IMR-90 (cell line): Measurements from ENCODE around the gene KYAT1. TPM values are rescaled to one million over a fixed set of nuclear protein-coding genes. Genes with fewer than 3 reads are reported as not detected.

Experiments used
- ATAC-seq: fragments of 200-7000 bp; cut with Tn5 transposase; 2 replicates; pipeline ENCODE4 v1.9.1; 2020; ENCODE audit warnings: low read depth, mild to moderate bottlenecking, moderate library complexity
- BruUV-seq: library from RNA; stranded (reverse); fragments of 400-500 nt; replicated peaks from 2 replicates; lab custom pipeline; 2021; lab: Mats Ljungman, UMichigan
- CTCF ChIA-PET: fragments of 300-600 bp; formaldehyde crosslinking; extraction: SDS; loops from one replicate; lab custom pipeline; 2021; ENCODE audit warnings: antibody characterized with exemption; lab: Yijun Ruan, JAX
- POLR2A ChIA-PET: fragments of 300-600 bp; sonication (Branson Sonifier 250); formaldehyde crosslinking; loops from one replicate; lab custom pipeline; 2022; ENCODE audit warnings: antibody characterized with exemption; ENCODE audit not compliant: unreplicated experiment; lab: Charles Lee
- DNase-seq: peaks from one replicate; pipeline ENCODE4 v3.0.0; 2013
- H2AFZ ChIP-seq: replicated peaks from 2 replicates; pipeline ENCODE3; 2013; ENCODE audit warnings: low read length, mild to moderate bottlenecking; ENCODE audit not compliant: poor library complexity
- H2AK5ac ChIP-seq: 2 replicates; pipeline ENCODE4 v1.6.1; 2013; ENCODE audit warnings: low read depth, low read length, inconsistent platforms
- H2AK9ac ChIP-seq: replicated peaks from 2 replicates; pipeline ENCODE3; 2013; ENCODE audit warnings: mild to moderate bottlenecking, low read depth, low read length, moderate library complexity; ENCODE audit not compliant: poor library complexity
- H2BK120ac ChIP-seq: 2 replicates; pipeline ENCODE4 v1.6.1; 2013; ENCODE audit warnings: low read depth, low read length, inconsistent platforms
- H2BK15ac ChIP-seq: 3 replicates; pipeline ENCODE4 v1.6.1; 2013; ENCODE audit warnings: low read depth, low read length, inconsistent platforms
- H2BK20ac ChIP-seq: 2 replicates; pipeline ENCODE4 v1.6.1; 2013; ENCODE audit warnings: low read depth, mild to moderate bottlenecking, inconsistent platforms, low read length, moderate library complexity
- H2BK5ac ChIP-seq: 2 replicates; pipeline ENCODE4 v1.6.1; 2013; ENCODE audit warnings: mild to moderate bottlenecking, low read depth, low read length, inconsistent platforms; ENCODE audit not compliant: poor library complexity, severe bottlenecking
- H3K14ac ChIP-seq: replicated peaks from 2 replicates; pipeline ENCODE4 v1.6.1; 2013; ENCODE audit warnings: low read depth, low read length, inconsistent platforms
- H3K18ac ChIP-seq: 2 replicates; pipeline ENCODE4 v1.6.1; 2013; ENCODE audit warnings: low read depth, low read length, control low read depth
- H3K23ac ChIP-seq: 2 replicates; pipeline ENCODE4 v1.6.1; 2013; ENCODE audit warnings: low read depth, low read length, inconsistent platforms
- H3K27ac ChIP-seq: 2 replicates; pipeline ENCODE4 v1.5.1; 2013; ENCODE audit warnings: mild to moderate bottlenecking, control low read depth, low read length; ENCODE audit not compliant: insufficient read depth
- H3K27me3 ChIP-seq: 2 replicates; pipeline ENCODE4 v1.6.1; 2013; ENCODE audit warnings: low read length; ENCODE audit not compliant: control insufficient read depth, insufficient read depth
- H3K36me3 ChIP-seq: 2 replicates; pipeline ENCODE4 v1.6.1; 2013; ENCODE audit warnings: low read length, mixed read lengths; ENCODE audit not compliant: control insufficient read depth, insufficient read depth
- H3K4ac ChIP-seq: 2 replicates; pipeline ENCODE4 v1.6.1; 2013; ENCODE audit warnings: low read depth, low read length, inconsistent platforms
- H3K4me1 ChIP-seq: 2 replicates; pipeline ENCODE4 v1.6.1; 2013; ENCODE audit warnings: low read length, mixed read lengths; ENCODE audit not compliant: control insufficient read depth, insufficient read depth
- H3K4me2 ChIP-seq: 2 replicates; pipeline ENCODE4 v1.6.1; 2013; ENCODE audit warnings: low read depth, mild to moderate bottlenecking, control low read depth, low read length, moderate library complexity
- H3K4me3 ChIP-seq: 2 replicates; pipeline ENCODE4 v1.5.1; 2013; ENCODE audit warnings: low read depth, mild to moderate bottlenecking, control low read depth, low read length, moderate library complexity; ENCODE audit not compliant: insufficient read depth
- H3K56ac ChIP-seq: 2 replicates; pipeline ENCODE4 v1.6.1; 2013; ENCODE audit warnings: low read length, inconsistent platforms; ENCODE audit not compliant: insufficient read depth; ENCODE audit errors: extremely low read depth
- H3K79me1 ChIP-seq, 2 experiments: 2 replicates each; pipeline ENCODE4 v1.6.1; 2013; ENCODE audit warnings: low read length in 2 of 2, inconsistent platforms in 1 of 2, low read depth in 1 of 2
- H3K9ac ChIP-seq: 2 replicates; pipeline ENCODE4 v1.6.1; 2013; ENCODE audit warnings: low read depth, low read length, control low read depth
- H3K9me1 ChIP-seq: 2 replicates; pipeline ENCODE4 v1.6.1; 2013; ENCODE audit warnings: low read length, inconsistent platforms; ENCODE audit not compliant: insufficient read depth
- H3K9me3 ChIP-seq: 2 replicates; pipeline ENCODE4 v1.6.1; 2013; ENCODE audit warnings: low read length; ENCODE audit not compliant: control insufficient read depth, insufficient read depth
- H4K20me1 ChIP-seq: 2 replicates; pipeline ENCODE4 v1.6.1; 2013; ENCODE audit warnings: low read length, inconsistent platforms; ENCODE audit not compliant: insufficient read depth
- H4K5ac ChIP-seq: 2 replicates; pipeline ENCODE4 v1.6.1; 2013; ENCODE audit warnings: mild to moderate bottlenecking, low read depth, low read length, control low read depth
- H4K8ac ChIP-seq, 2 experiments: 2 replicates each; pipeline ENCODE4 v1.6.1; 2013; ENCODE audit warnings: low read depth in 2 of 2, low read length in 2 of 2, control low read depth in 1 of 2, inconsistent platforms in 1 of 2
- H4K91ac ChIP-seq: 2 replicates; pipeline ENCODE4 v1.6.1; 2013; ENCODE audit warnings: low read depth, low read length, inconsistent platforms; ENCODE audit not compliant: insufficient read depth
- BHLHE40 ChIP-seq: fragments of 150-350 bp; IDR thresholded peaks from 2 replicates; pipeline ENCODE4 v1.6.1; 2016; ENCODE audit warnings: mild to moderate bottlenecking, low read depth, low read length
- CEBPB ChIP-seq: IDR thresholded peaks from 2 replicates; pipeline ENCODE4 v1.6.1; 2012; ENCODE audit warnings: low read depth, low read length, improper control_type of control experiment
- CHD1 ChIP-seq: IDR thresholded peaks from 2 replicates; pipeline ENCODE4 v1.6.1; 2012; ENCODE audit warnings: low read depth, low read length, improper control_type of control experiment
- CTCF ChIP-seq: conservative IDR thresholded peaks from 2 replicates; pipeline ENCODE4 v1.5.1; 2012; ENCODE audit warnings: mild to moderate bottlenecking, low read depth, low read length, improper control_type of control experiment
- ELK1 ChIP-seq: fragments of 150-350 bp; IDR thresholded peaks from 2 replicates; pipeline ENCODE4 v1.6.1; 2016; ENCODE audit warnings: low read depth, mild to moderate bottlenecking, low read length, moderate library complexity, borderline replicate concordance
- FOS ChIP-seq: fragments of 150-350 bp; IDR thresholded peaks from 2 replicates; pipeline ENCODE4 v1.6.1; 2016; ENCODE audit warnings: low read depth, low read length
- NFE2L2 ChIP-seq: fragments of 150-350 bp; IDR thresholded peaks from 2 replicates; pipeline ENCODE4 v1.6.1; 2016; ENCODE audit warnings: low read depth, mild to moderate bottlenecking, low read length
- RAD21 ChIP-seq: IDR thresholded peaks from 2 replicates; pipeline ENCODE4 v1.6.1; 2012; ENCODE audit warnings: low read length, improper control_type of control experiment
- RCOR1 ChIP-seq: IDR thresholded peaks from 2 replicates; pipeline ENCODE4 v1.6.1; 2012; ENCODE audit warnings: mild to moderate bottlenecking, low read length, improper control_type of control experiment; ENCODE audit not compliant: insufficient replicate concordance
- RFX5 ChIP-seq: IDR thresholded peaks from 2 replicates; pipeline ENCODE4 v1.8.0; 2012; ENCODE audit warnings: low read depth, mild to moderate bottlenecking, low read length, moderate library complexity
- SMC3 ChIP-seq: fragments of 150-350 bp; IDR thresholded peaks from 2 replicates; pipeline ENCODE4 v1.6.1; 2016; ENCODE audit warnings: low read depth, mild to moderate bottlenecking, antibody characterized with exemption, low read length, moderate library complexity
- USF2 ChIP-seq: fragments of 150-350 bp; IDR thresholded peaks from 2 replicates; pipeline ENCODE4 v1.6.1; 2017; ENCODE audit warnings: mild to moderate bottlenecking, antibody characterized with exemption, low read length, low read depth
- WGBS, 2 experiments: methylation state at CpG; one replicate each; pipeline versions ENCODE4 v1.1.5 to v1.1.7; 2013; ENCODE audit warnings: missing lambda C conversion rate in 2 of 2; ENCODE audit not compliant: insufficient read length in 1 of 2; ENCODE audit errors: extremely low coverage in 2 of 2; 5-methylcytosine and 5-hydroxymethylcytosine counted together
- dilution Hi-C: fragments of 300-500 bp; cut with HindIII; formaldehyde crosslinking; loops from one replicate; pipeline ENCODE4 v1.14.3; 2018; ENCODE audit warnings: low sequenced_read_pairs; ENCODE audit not compliant: unreplicated experiment
- in situ Hi-C: fragments of 300-500 bp; cut with MboI; formaldehyde crosslinking; loops from 3 replicates; pipeline ENCODE4 v1.14.3; 2019; ENCODE audit warnings: low sequenced_read_pairs, inconsistent platforms, mixed read lengths
- intact Hi-C: fragments of 100-400 bp; cut with micrococcal nuclease; formaldehyde crosslinking; loops from 2 replicates; pipeline ENCODE4 v1.10.0; 2022
- polyA plus RNA-seq, 3 experiments: library from polyadenylated mRNA; depleted of rRNA; stranded (reverse); fragments of >200 nt; gene quantifications; 2 replicates each; pipeline ENCODE4 v1.2.3, GENCODE V29; 2012; ENCODE audit warnings: low replicate concordance in 1 of 3
- total RNA-seq: library from RNA; depleted of rRNA; stranded (reverse); fragments of >200 nt; gene quantifications from 2 replicates; pipeline ENCODE4 v1.2.3, GENCODE V29; 2012

KYAT1 gene
- total and polyA plus RNA-seq, 2 of the 4 experiments (the other 2 are of a cell fraction): 6.8 to 9.5 TPM

- WGBS, 2 experiments: 90% methylated on average over 2 of the region's 5 CpGs; no CpG with 5 or more reads in 1 of the 2 experiments
- ATAC-seq: no peak
- no peak overlapping the region for H3K27ac ChIP-seq
These were observed 20.1 kb upstream of the KYAT1 start for GRCh38 chr9:128901822-128902221.

More at GRCh38 chr9:128901822-128902221, 20.1 kb upstream of the KYAT1 start:
- Histone ChIP-seq H4K5ac (no peak overlapping the region), H3K79me1 (peaks cover 24 to 79% of the 10 kb centered on the region in 2 experiments; a peak in 3 of 4 replicates), H3K9me1 (peaks cover 18% of the 10 kb centered on the region), H4K8ac (no peak overlapping the region), H3K4ac (no peak overlapping the region), H2BK5ac (no peak overlapping the region), H3K4me3 (no peak overlapping the region), H3K27me3 (no peaks in the 10 kb centered on the region), H4K91ac (no peak overlapping the region), H3K18ac (no peak overlapping the region), H2BK120ac (no peak overlapping the region), H2AK9ac (no peak overlapping the region), H2BK20ac (no peak overlapping the region), H3K9me3 (no peaks in the 10 kb centered on the region), H2AFZ (no peak overlapping the region), H3K4me2 (no peak overlapping the region), H3K23ac (no peak overlapping the region), H4K20me1 (peaks cover 16% of the 10 kb centered on the region), H2AK5ac (no peak overlapping the region), H3K56ac (no peak overlapping the region), H3K4me1 (peaks cover 4% of the 10 kb centered on the region), H3K36me3 (peaks cover 21% of the 10 kb centered on the region), H2BK15ac (no peak overlapping the region), H3K14ac (no peak overlapping the region), H3K9ac (no peak overlapping the region)
- dilution Hi-C loops: no loop called here
- no TSS peak for BruUV-seq
- CTCF ChIA-PET: no interaction called here
- POLR2A ChIA-PET: no interaction called here
- TF ChIP-seq RAD21 (no peak), CEBPB (no peak), ELK1 (no peak), USF2 (no peak), SMC3 (no peak), NFE2L2 (no peak), CTCF (no peak), RCOR1 (no peak), FOS (no peak), BHLHE40 (no peak), RFX5 (no peak), CHD1 (no peak)
- intact Hi-C loops: no loop called here
- in situ Hi-C loops: no loop called here
- DNase-seq: no peak
